GM19043 (cell line): Measurements from ENCODE around the gene NFAM1.

ENCODE experiments used
- ATAC-seq: cut with Tn5 transposase; IDR thresholded peaks from one replicate; pipeline ENCODE4 v1.9.1; 2021; ENCODE audit warnings: low read depth; ENCODE audit not compliant: unreplicated experiment

NFAM1 gene

GRCh38 chr22:42338479-42338878 is 93.7 kb downstream of the NFAM1 start:
- no peak for ATAC-seq

DNA sequence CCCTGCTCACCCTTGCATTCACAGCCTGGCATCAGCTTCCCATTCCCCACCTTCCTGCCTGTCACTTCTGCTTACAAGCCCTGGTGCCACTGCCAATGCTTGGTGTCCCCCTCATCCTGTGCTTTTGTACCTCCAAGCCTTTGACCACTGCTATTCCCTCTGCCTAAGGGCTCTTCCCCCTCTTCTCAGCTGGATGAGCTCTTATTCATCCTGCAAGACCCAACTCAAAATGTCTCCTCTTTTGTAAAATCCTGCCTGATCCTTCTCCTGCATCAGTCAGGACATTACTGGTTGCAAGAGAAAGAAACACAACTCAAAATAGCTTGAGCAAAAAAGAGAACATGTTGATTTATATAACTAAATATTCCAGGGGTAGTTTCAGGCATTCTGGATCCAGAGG is 94.8 kb downstream of the NFAM1 start:
- ATAC-seq: no peak

DNA sequence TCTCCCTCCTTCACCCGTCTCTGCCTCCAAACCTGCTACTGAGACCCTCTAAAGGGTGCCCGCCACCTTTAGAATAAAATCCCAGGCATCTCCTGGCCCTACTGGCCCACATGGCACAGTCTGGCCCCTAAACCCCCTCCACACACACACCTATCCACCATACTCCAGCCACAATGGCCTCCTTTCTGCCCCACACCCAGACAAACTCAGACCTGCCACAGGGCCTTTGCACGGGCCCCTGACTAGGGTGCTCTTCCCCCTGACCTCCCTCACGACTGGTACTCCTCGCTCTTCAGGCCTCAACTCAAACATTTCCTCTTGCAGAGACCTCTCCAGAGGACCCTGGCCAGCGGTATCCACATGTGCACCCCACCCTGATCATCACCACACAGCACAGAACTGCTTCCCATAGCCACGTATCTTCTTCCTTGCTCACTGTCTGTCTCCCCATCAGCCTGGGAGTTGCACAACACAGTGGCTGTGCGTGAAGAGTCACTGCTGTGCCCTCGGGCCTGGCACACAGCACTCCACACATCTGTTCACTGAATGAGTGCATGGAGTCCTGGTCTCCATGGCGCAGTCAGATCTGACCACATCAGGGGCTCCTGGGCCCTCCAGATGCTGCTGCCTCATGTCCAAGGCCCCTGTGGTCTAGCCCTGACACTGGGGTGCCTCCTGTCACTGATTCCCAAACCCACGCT is 95.5 kb downstream of the NFAM1 start:
- no peak for ATAC-seq

- ATAC-seq: no peak
Observed at GRCh38 chr22:42335839-42336378, 96.3 kb downstream of the NFAM1 start.

- ATAC-seq: no peak
Observed at GRCh38 chr22:42334875-42335512, 97.2 kb downstream of the NFAM1 start.

- ATAC-seq: no peak
Observed at GRCh38 chr22:42333544-42333943, 98.7 kb downstream of the NFAM1 start.

GRCh38 chr22:42332089-42332488 is 100.1 kb downstream of the NFAM1 start:
- no peak for ATAC-seq

- no peak for ATAC-seq
Observed at GRCh38 chr22:42331014-42331413, 101.2 kb downstream of the NFAM1 start.
